NB4 (cell line): ENCODE measurements around the gene CSTPP1.

Source experiments
- DNase-seq: peaks from one replicate; pipeline ENCODE4 v3.0.0; 2010; ENCODE audit warnings: low read depth
- H3K4me3 ChIP-seq: one replicate; pipeline ENCODE4 v1.5.1; 2011; ENCODE audit warnings: mild to moderate bottlenecking, low read depth, low read length, moderate library complexity
- CTCF ChIP-seq: IDR thresholded peaks from one replicate; pipeline ENCODE4 v1.5.1; 2012; ENCODE audit warnings: low read depth, low read length
- MAX ChIP-seq: IDR thresholded peaks from 2 replicates; pipeline ENCODE4 v1.6.1; 2011; ENCODE audit warnings: low read depth, low read length
- MYC ChIP-seq: IDR thresholded peaks from 2 replicates; pipeline ENCODE4 v1.6.1; 2011; ENCODE audit warnings: low read depth, low read length
- POLR2A ChIP-seq: IDR thresholded peaks from 2 replicates; pipeline ENCODE4 v1.6.1; 2011; ENCODE audit warnings: mild to moderate bottlenecking; ENCODE audit not compliant: insufficient read length; ENCODE audit errors: extremely low read depth

The CSTPP1 gene

GRCh38 chr11:47139878-47140277 is 203.3 kb downstream of the CSTPP1 start:
- no peak for DNase-seq

DNA sequence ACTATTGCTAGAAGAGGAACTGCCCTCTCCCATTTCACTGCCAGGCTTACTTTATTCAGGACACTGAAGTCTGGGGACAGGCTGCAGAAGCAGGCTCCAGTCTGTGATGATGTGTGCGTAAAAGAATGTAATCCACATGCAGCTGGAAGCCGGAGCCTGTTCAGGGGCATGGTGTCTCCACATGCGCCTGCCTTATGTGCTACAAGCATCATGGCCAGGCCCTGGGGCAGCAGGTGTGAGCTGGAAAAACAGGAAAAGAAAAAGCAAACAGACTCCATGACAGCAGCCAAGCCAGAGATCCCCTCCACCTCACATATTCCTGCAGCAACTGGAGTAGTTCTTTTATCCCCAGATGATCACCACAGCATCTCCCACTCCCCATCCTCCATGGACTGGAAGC is 206.8 kb downstream of the CSTPP1 start:
- DNase-seq = no peak
- no peak overlapping the region for H3K4me3 ChIP-seq
- no peak for TF ChIP-seq POLR2A
- TF ChIP-seq CTCF = no peak
- no peak for TF ChIP-seq MAX
- TF ChIP-seq MYC = no peak

More at GRCh38 chr11:47139878-47140277, 203.3 kb downstream of the CSTPP1 start:
- H3K4me3 ChIP-seq = no peak overlapping the region
- TF ChIP-seq MYC (no peak), CTCF (no peak), MAX (no peak), POLR2A (no peak)

GRCh38 chr11:47144541-47144940 is 208.0 kb downstream of the CSTPP1 start:
- DNase-seq = no peak
- no peak overlapping the region for H3K4me3 ChIP-seq
- TF ChIP-seq CTCF (no peak), MYC (no peak), POLR2A (no peak), MAX (no peak)

- no peak for DNase-seq
- no peak overlapping the region for H3K4me3 ChIP-seq
- TF ChIP-seq POLR2A (no peak), MAX (no peak), CTCF (no peak)
These were observed 210.7 kb downstream of the CSTPP1 start for GRCh38 chr11:47147250-47147649.

GRCh38 chr11:47147681-47148080 is 211.1 kb downstream of the CSTPP1 start:
- H3K4me3 ChIP-seq = no peak overlapping the region
- DNase-seq = no peak
- TF ChIP-seq CTCF (no peak), MAX (no peak), MYC (no peak), POLR2A (no peak)

DNA sequence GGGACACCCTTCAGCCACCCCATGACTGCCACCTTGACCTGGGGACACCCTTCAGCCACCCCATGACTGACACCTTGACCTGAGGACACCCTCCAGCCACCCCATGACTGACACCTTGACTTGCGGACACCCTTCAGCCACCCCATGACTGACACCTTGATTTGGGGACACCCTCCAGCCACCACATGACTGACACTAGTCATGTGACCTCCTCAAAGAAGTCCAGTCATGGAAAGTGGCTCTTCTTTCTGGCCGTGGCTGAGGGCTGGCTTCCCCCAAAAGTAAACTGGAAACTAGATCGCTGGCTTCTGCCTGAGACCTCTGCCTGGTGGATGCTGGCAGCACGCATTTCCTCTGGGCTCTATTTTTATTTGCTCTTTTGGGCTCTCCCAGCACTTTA is 211.7 kb downstream of the CSTPP1 start:
- no peak for DNase-seq
- no peak overlapping the region for H3K4me3 ChIP-seq
- TF ChIP-seq POLR2A (no peak), MYC (no peak), MAX (no peak), CTCF (no peak)
